HG02588 (cell line): ENCODE data around the gene KCND3.
"Not testable (repeated sequence)": the region's sequence is repeated elsewhere in the genome, so short reads cannot be mapped to it uniquely, and the experiment has no call there.

Source experiments
- ATAC-seq: cut with Tn5 transposase; IDR thresholded peaks from one replicate; pipeline ENCODE4 v1.9.1; 2021; ENCODE audit warnings: mild to moderate bottlenecking, moderate library complexity; ENCODE audit not compliant: unreplicated experiment

KCND3 gene

GRCh38 chr1:111747947-111748346, 241.5 kb downstream of the KCND3 start:
- no peak for ATAC-seq

DNA sequence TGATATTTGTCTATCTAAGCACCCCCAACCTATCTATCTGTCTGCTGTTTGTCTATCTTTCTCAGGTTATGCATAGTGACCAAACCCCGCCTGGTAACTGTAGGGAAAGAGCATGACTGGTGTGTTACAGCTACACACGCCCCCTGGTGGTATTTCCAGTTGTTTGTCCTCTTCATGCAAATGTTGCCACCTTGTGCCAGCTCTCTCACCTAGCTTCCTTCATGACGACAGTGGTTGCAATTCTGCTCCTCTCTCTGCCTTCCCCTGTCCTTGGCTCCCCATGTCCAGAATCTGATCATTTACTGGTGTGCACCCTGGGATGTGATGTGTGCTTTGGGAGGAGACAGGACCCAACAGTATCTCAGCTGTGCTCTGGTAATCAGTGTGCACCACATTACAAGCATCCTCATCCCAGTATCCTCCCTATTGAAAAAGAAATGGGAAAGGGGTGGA, 242.2 kb downstream of the KCND3 start:
- no peak for ATAC-seq

GRCh38 chr1:111746614-111746999, 242.9 kb downstream of the KCND3 start:
- no peak for ATAC-seq

DNA sequence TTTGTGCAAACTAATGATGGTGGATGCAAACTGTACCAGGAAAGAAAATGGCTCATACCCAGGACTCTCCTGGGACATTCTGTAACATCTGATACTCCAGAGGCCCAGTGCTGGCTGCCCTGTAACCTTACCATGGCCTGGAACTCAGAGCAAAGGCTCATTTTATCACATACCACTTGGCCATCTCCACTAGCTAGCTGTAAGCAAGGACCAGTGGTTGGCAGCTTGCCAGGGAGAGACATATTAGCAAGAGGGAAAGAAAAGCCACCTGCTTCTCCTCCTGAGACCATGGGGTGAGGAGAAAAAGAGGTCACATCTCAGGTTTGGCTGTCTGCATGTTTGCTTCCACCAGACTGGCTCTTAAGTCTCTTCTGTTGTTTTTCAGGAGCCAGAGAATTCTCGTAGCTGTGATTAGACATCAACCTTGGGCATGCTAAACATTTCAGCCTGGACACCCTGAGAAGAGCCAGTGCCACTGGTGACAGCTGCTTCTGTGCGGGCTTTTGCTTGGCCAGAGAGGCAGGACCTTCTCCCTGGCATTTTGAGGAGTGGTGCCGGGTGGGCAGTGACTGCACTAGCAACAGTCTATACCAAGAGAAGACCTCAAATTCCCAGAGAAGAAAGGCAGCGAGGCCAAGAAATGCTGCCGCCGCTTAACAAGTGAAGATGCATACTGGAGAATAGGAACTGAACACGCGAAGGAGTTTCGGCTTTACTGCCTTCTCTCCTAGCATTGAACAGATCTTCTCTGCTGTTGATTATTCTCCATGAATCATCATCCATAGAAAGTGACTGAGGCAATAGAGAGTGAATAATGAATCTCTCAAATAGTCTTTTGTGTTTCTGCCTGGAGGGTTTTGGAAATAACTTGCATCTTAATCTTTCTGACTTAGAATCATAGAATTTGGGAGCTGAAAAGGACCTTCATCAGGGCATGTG, 243.5 kb downstream of the KCND3 start:
- ATAC-seq = no peak

DNA sequence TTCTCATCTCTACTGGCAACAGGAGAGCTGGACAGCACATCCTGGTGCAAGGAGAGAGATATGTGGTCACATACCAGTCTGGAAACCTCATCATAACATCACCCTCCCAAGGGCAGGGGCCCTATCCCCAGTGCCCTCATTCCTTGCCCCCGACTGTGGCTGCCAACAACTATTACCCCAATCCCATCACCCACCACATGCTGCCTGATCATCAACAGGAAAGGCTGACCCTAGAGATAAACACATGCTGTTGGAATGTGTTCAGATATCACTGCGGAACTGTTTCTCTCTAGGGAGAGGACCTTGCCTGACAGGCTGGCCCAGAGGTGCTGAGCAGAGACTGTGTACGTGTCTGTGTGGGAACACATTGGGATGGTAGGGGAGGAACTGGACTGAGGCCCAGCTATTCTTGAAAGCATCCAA, 245.8 kb downstream of the KCND3 start:
- no peak for ATAC-seq

GRCh38 chr1:111742938-111743549, 246.4 kb downstream of the KCND3 start:
- no peak for ATAC-seq

DNA sequence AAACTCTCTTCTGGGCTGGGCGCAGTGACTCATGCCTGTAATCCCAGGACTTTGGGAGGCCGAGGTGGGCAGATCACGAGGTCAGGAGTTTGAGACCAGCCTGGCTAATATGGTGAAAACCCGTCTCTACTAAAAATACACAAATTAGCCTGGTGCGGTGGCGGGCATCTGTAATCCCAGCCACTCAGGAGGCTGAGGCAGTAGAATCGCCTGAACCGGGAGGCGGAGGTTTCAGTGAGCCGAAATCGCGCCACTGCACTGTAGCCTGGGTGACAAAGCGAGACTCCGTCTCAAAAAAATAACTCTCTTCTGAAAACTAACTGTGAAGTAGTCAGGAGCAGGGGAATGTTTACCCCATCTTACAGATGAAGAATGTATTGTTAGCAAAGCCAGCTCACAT, 247.2 kb downstream of the KCND3 start:
- ATAC-seq = not testable (repeated sequence)

DNA sequence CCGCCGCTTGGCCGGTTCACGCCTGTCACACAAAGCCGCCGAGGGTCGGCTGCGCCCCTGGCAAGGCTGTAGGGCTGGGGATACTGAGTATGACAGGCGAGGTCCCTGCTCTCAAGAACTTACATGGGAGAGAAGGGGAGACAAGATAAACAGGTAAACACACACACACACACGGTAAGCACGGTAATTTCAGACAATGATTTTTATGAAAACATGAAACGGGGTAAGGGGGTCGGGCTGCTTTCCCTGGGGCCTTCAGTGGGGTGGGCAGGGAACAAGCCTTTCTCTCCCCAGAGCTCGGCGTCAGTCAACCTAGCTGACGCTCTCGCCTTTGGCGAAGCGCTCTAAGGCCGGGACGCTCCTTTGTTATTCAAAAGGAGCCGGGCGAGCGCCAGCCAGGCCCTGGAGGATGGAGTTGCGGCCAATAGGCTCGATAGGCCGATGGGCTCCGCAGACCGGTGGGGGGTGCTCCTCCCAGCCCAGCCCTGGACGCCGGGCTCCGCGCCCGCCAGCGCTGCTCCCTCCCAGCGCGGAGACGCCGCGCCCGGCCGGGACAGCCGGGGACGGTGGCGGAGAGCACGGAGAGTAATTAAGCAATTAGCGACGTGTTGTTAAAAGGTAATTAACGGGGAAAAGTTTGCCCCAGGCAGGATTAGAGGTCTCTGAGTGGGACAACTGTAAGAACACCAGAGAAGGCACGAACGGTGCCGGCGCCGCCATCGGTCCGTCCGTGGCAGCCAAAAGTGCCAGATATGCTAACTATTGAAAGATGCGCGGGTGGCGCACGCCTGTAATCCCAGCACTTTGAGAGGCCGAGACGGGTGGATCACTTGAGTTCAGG, 249.3 kb downstream of the KCND3 start:
- no peak for ATAC-seq

DNA sequence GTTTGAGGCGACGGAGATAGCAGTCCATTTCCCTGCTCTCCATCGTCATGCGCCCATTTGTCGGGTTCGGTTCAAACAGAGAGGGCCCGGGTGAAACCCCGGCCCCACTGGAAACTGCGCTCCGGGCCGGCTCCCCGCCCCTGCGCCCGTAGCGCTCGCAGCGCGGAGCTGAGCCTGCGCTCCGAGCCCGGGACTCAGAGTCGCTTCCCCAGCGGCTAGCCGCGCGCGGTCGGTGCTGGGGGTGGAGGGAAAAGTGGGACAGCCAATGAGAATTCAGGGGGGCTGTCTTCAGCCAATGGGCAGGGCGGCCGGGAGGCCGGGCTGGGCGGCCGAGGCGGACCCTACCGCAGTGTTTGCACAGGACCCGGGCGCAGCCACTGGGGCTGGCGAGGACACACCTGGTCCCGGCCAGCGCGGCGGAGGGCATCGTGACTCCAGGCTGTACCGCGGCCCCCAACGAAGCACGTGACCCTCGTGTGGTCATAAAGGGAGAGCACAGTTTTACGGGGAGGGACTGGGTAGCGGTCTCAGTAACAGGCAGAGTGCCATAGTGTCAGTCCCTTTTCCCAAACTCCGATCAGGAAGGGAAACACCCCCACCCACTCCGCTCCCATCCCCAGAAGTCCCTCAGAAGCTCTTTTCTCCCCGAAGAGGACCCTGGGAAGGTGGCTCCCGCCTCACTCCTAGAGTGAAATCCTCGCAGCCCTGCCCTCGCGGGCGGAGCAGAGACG, 250.1 kb downstream of the KCND3 start, which contains the start of gene INKA2:
Gene INKA2 (minus strand): TSS at position 202 of the 731 bp plus-strand sequence. CDS start 153 bp downstream, at position 49.
- peak; percentile 85 for ATAC-seq

GRCh38 chr1:111738436-111739193, 250.9 kb downstream of the KCND3 start:
- peak; percentile 39 for ATAC-seq

DNA sequence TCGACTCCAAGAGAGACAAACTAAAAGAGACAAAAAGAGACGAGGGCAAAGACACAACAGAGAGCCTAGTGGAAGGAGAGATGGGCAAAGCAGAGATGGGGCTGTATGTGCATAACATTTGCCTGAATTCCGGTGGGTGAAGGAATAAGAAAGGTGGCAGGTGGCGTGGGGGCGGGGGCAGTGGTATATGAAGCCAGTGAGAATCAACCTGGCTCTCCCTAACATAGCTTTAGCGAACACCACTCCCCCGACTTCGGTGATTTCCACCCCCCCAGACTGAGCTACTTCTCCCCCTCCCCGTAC, 251.4 kb downstream of the KCND3 start:
- ATAC-seq = no peak

DNA sequence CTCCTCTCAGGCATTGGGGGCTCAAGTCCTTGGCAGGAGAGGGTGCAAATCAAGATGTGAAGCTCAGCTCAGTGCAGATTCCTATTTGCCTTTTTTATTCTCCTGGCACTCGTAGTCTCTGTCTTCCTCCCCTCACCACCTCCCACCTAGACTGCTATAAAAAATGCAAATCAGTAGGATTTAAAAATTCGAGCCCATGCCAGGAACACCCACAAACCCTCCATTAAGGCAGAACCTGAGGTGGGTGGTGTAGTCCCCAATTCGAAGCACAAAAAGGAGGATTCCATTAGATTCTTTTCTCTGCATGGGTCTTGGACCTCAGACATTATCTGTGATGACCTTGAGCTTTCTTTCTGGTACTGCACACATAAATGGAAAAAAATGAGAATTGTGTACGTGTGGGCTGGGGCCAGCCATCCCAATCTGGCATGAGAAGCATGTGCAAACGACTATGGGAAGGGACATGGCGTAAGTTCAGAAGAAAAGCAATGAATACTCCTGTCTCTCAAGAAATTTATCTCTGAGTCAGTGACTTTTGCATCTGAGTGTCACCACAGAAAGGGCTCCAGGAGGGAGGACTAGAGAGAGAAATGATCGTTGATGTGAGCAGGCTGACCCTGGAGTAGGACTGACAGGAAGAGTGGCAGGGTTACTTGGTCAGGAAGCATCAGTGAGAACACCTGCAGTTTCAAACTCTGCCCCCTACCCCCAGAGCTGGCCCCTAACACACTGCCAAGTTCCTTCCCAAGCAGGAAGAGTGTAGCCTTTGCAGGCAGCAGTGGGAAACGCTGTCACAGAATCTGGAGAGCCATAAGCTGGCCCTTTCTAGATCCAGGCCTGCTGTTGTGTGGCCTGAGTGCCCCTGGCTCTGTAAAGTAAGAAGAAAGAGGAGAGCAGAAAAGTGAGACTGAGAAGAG, 252.0 kb downstream of the KCND3 start:
- no peak for ATAC-seq

- no peak for ATAC-seq
Observed at GRCh38 chr1:111736548-111737215, 252.8 kb downstream of the KCND3 start.

GRCh38 chr1:111735858-111736544, 253.5 kb downstream of the KCND3 start:
- ATAC-seq = no peak

DNA sequence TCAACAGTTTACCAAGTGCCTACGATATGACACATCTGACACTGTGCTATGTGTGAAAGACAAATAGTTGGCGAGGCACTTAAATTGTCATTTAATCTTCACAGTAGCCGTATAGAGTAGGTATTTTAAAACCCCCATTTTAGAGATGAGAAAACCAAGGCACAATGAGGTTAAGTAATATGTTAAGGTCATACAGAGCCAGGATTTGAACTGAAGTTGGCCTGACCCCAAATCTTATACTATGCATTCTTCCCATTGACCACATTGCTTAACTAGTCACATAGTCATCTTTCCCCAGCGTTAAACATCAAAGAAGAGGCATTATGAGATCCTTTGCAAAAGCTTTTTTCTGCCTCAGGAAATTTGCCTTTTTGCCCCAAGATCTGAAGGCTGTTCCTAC, 254.1 kb downstream of the KCND3 start:
- no peak for ATAC-seq

GRCh38 chr1:111734856-111735255, 254.6 kb downstream of the KCND3 start:
- ATAC-seq = no peak

DNA sequence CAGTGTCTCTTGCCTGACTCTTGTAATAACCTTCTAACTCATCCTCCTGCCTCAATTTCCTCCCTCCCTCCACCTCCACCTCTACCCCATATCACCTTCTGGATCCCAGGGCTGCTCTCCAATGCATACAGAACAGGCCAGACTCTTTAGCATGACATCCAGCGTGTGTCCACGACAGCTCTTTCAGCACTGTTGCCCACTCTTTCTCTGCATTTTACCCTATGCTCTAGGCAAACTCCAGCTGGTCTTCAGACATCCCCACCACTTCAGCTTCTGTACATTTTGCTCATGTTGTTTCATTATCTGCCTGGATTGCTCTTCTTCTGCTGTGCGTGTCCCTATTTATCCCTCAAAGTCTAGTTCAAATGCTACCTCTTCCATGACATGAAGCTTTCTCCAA, 255.0 kb downstream of the KCND3 start:
- ATAC-seq = no peak

DNA sequence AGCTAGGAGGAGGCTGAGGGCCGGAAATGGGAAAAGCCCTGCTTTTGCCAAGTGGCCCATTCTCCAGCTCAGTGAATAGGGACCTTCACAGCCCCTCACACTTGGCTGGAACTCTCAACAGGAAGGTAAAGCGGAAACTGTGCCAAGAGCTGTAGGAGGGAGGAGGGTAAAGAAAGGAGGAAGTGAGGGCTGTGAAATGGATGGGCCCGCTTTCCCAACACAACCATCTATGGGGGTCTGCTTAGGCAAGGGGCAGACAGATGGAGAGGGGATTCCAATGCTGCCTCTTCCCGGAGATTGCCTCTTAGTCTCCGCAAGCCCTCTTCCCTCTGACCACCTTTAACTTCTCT, 255.5 kb downstream of the KCND3 start:
- ATAC-seq = no peak
